H1 (cell line): ENCODE results near the gene RBM41. TPM values are rescaled to one million over a fixed set of nuclear protein-coding genes. Genes with fewer than 3 reads are reported as not detected.

ENCODE experiments used
- KDM1A ChIP-seq: fragments of 200-600, 300-600 bp; sonication (generic); IDR thresholded peaks from 2 replicates; pipeline ENCODE4 v1.7.1; 2016; ENCODE audit warnings: mild to moderate bottlenecking, low read length, borderline replicate concordance
- polyA plus RNA-seq, 7 experiments: library from polyadenylated mRNA; depleted of rRNA in 3 of 7; stranded (reverse) in 5 of 7; unstranded in 2 of 7; fragments of >200 nt in 5 of 7; fragments of 200-250 nt in 2 of 7; gene quantifications; 1 replicate in 5 of 7; 2 replicates in 1 of 7; 4 replicates in 1 of 7; pipeline versions ENCODE4 v1.2.1 to v1.2.3, GENCODE V29; 2011 to 2013; ENCODE audit warnings: missing spikeins in 2 of 7, mixed read lengths in 2 of 7
- total RNA-seq: library from RNA; stranded (reverse); fragmentation: NEBNext Ultra II Directional; extraction: Animal tissue kit (Norgen Biotek cat#: 25700); gene quantifications from 2 replicates; pipeline ENCODE4 v1.2.1, GENCODE V29; 2021

Gene RBM41
- total and polyA plus RNA-seq, 2 of the 8 experiments (the other 6 are each of a cell fraction or from before 2014, with no cell fraction given), result 2.6 to 26.4 TPM

- TF ChIP-seq KDM1A, result no peak
These were observed 88.9 kb downstream of the RBM41 start (continued) for GRCh38 chrX:107029752-107030151.
